Smooth muscle cell (in vitro differentiated cells): Measurements from ENCODE around the gene MAN1B1. TPM values are rescaled to one million over a fixed set of nuclear protein-coding genes. Genes with fewer than 3 reads are reported as not detected.

Experiments used
- DNase-seq: peaks from one replicate; lab custom pipeline; 2025; ENCODE audit not compliant: unreplicated experiment; lab: John Stamatoyannopoulos, UW
- H2AFZ ChIP-seq: fragments of 200-600 bp; sonication (generic); 2 replicates; pipeline ENCODE4 v1.6.0; 2016; ENCODE audit warnings: antibody characterized with exemption, low read depth, mild to moderate bottlenecking
- H3F3A ChIP-seq: fragments of 200-600 bp; sonication (generic); 2 replicates; pipeline ENCODE4 v1.6.0; 2017; ENCODE audit warnings: antibody characterized with exemption, low read depth
- H3K27ac ChIP-seq: fragments of 200-600 bp; sonication (generic); 2 replicates; pipeline ENCODE4 v1.5.1; 2016; ENCODE audit warnings: low read depth, mild to moderate bottlenecking
- H3K27me3 ChIP-seq: fragments of 200-600 bp; sonication (generic); 2 replicates; pipeline ENCODE4 v1.6.1; 2016; ENCODE audit warnings: low read depth, mild to moderate bottlenecking
- H3K36me3 ChIP-seq: fragments of 200-600 bp; sonication (generic); 2 replicates; pipeline ENCODE4 v1.5.1; 2016; ENCODE audit warnings: low read depth
- H3K4me1 ChIP-seq: fragments of 200-600 bp; sonication (generic); 2 replicates; pipeline ENCODE4 v1.5.1; 2016; ENCODE audit warnings: low read depth
- H3K4me2 ChIP-seq: fragments of 200-600 bp; sonication (generic); 2 replicates; pipeline ENCODE4 v1.6.0; 2016; ENCODE audit warnings: mild to moderate bottlenecking
- H3K4me3 ChIP-seq: fragments of 200-600 bp; sonication (generic); 2 replicates; pipeline ENCODE4 v1.5.1; 2016; ENCODE audit warnings: mild to moderate bottlenecking
- H3K79me2 ChIP-seq: fragments of 200-600 bp; sonication (generic); 2 replicates; pipeline ENCODE4 v1.6.0; 2016; ENCODE audit warnings: low read depth, mild to moderate bottlenecking
- H3K9ac ChIP-seq: fragments of 200-600 bp; sonication (generic); 2 replicates; pipeline ENCODE4 v1.6.0; 2016; ENCODE audit warnings: low read depth
- H3K9me3 ChIP-seq: fragments of 200-600 bp; sonication (generic); replicated peaks from 2 replicates; pipeline ENCODE4 v1.5.1; 2016; ENCODE audit warnings: low read depth
- H4K20me1 ChIP-seq: fragments of 200-600 bp; sonication (generic); 2 replicates; pipeline ENCODE4 v1.6.0; 2016; ENCODE audit warnings: low read depth
- CTCF ChIP-seq: fragments of 200-600 bp; sonication (generic); IDR thresholded peaks from 2 replicates; pipeline ENCODE4 v1.5.1; 2017; ENCODE audit warnings: borderline replicate concordance, mild to moderate bottlenecking, antibody characterized with exemption; ENCODE audit not compliant: insufficient read depth, poor library complexity, severe bottlenecking
- WGBS: methylation state at CpG from one replicate; pipeline ENCODE4 v1.1.7; 2016; ENCODE audit warnings: low lambda C conversion rate; 5-methylcytosine and 5-hydroxymethylcytosine counted together
- polyA plus RNA-seq: library from polyadenylated mRNA; unstranded; fragments of >200 nt; fragmentation: Nextera tagmentation; extraction: Ambion mirVana; gene quantifications from 2 replicates; pipeline ENCODE4 v1.2.1, GENCODE V29; 2016
- total RNA-seq: library from RNA; depleted of rRNA; stranded (reverse); fragments of >200 nt; gene quantifications from 2 replicates; pipeline ENCODE4 v1.2.3, GENCODE V29; 2014

MAN1B1 gene
- total and polyA plus RNA-seq, 2 experiments from 2014 or later = 62.9 to 97.1 TPM

- 92% methylated on average over 19 of the region's 26 CpGs for WGBS
- no peak overlapping the region for H2AFZ ChIP-seq
Measured at GRCh38 chr9:137063311-137064026, 23.3 kb upstream of the MAN1B1 start.

DNA sequence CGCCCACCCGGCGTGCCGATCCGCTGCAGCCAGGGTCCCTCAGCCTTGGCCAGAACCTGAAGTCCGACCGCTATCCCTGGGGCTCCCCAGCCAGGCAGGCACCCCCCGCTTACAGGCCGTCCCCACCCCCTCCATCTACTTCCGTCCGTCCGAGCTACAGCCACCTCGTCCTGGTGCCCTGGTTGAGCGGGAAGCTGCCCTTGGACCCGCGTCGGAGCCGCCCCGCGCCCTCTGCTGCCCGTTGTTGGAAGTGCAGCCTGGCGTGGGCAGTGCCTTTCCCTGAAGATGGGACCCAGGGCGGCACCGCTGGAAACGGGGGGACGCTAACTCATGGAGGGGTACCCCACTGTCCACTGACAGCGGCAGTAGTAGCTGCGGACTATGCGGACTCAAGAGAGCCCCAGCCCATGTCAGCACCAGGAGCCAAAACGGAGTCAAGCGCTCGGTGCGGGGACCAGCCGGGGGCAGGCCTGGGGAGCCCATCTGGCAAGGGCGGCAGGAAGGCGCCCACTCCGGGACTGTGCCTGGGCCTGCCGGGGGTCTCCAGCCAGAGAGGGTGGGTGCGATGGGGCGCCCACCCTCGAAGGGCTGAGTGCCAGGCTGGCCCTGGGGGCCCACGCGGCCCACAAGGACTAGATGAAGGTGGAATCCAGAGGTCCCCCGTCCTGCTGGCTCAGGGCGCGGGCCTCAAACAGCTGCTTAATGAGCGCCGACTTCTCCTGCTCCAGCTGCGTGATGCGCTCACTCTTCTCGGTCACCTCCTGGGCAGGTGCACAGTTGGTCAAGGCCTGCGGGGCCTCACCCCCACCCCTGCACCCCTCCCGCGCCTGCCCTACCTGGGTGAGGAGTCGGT lies 22.5 kb upstream of the MAN1B1 start:
- H3K27me3 ChIP-seq = peaks cover 2% of the 10 kb centered on the region
- H3K9ac ChIP-seq = no peak overlapping the region
- no peaks in the 10 kb centered on the region for H4K20me1 ChIP-seq
- DNase-seq = peak; percentile 23
- H2AFZ ChIP-seq = no peak overlapping the region
- no peaks in the 10 kb centered on the region for H3F3A ChIP-seq
- TF ChIP-seq CTCF = peak; percentile 99
- no peak overlapping the region for H3K4me2 ChIP-seq
- no peaks in the 10 kb centered on the region for H3K36me3 ChIP-seq
- 51% methylated on average over 45 of the region's 55 CpGs for WGBS
- H3K9me3 ChIP-seq = no peaks in the 10 kb centered on the region
- no peak overlapping the region for H3K4me3 ChIP-seq
- no peaks in the 10 kb centered on the region for H3K79me2 ChIP-seq
- H3K4me1 ChIP-seq = no peaks in the 10 kb centered on the region
- no peak overlapping the region for H3K27ac ChIP-seq

More at GRCh38 chr9:137063311-137064026, 23.3 kb upstream of the MAN1B1 start:
- Histone ChIP-seq H3K27me3 (no peaks in the 10 kb centered on the region), H3K4me1 (no peaks in the 10 kb centered on the region), H3K4me3 (no peak overlapping the region), H3K9me3 (no peaks in the 10 kb centered on the region), H3K36me3 (no peaks in the 10 kb centered on the region), H3K79me2 (no peaks in the 10 kb centered on the region), H3K9ac (no peak overlapping the region), H3F3A (no peaks in the 10 kb centered on the region), H4K20me1 (no peaks in the 10 kb centered on the region), H3K4me2 (no peak overlapping the region), H3K27ac (no peak overlapping the region)
- no peak for TF ChIP-seq CTCF
- no peak for DNase-seq

DNA sequence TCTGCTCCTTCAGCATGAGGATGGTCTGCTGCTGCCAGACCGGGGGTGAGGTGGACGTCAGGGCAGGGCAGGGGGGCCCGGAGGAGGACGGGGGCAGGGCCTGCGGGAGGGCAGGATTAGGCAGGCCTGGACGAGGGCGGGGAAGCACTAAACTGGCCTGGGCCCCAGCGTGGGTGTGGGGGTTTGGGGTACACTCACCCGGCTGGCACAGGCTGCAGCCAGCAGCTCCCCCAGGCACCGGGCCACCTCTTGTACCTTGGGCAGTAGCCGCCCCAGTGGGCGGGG lies 22.0 kb upstream of the MAN1B1 start:
- no peak overlapping the region for H3K4me2 ChIP-seq
- no peak for DNase-seq
- H2AFZ ChIP-seq = no peak overlapping the region
- H3K9ac ChIP-seq = no peak overlapping the region
- H3K36me3 ChIP-seq = no peaks in the 10 kb centered on the region
- H3K27ac ChIP-seq = no peak overlapping the region
- H3K79me2 ChIP-seq = no peaks in the 10 kb centered on the region
- 86% methylated on average over 6 of the region's 12 CpGs for WGBS
- H3K4me1 ChIP-seq = no peaks in the 10 kb centered on the region
- TF ChIP-seq CTCF = no peak
- H3K4me3 ChIP-seq = no peak overlapping the region
- H3K27me3 ChIP-seq = peaks cover 6% of the 10 kb centered on the region
- no peaks in the 10 kb centered on the region for H3F3A ChIP-seq
- H3K9me3 ChIP-seq = no peaks in the 10 kb centered on the region
- H4K20me1 ChIP-seq = no peaks in the 10 kb centered on the region
